Pons (tissue), 1 donor: ENCODE results near the gene SYCN.

Experiments
- DNase-seq: peaks from one replicate; pipeline ENCODE4 v3.0.0-alpha.2; 2016; ENCODE audit warnings: low spot score

SYCN gene

GRCh38 chr19:39155741-39156140 lies 48.3 kb downstream of the SYCN start:
- no peak for DNase-seq

GRCh38 chr19:39155114-39155700 lies 48.9 kb downstream of the SYCN start:
- DNase-seq, result no peak

GRCh38 chr19:39154629-39155100 lies 49.4 kb downstream of the SYCN start:
- DNase-seq, result no peak

GRCh38 chr19:39154100-39154628 lies 49.9 kb downstream of the SYCN start:
- DNase-seq, result no peak
